Heart left ventricle (tissue), 16 donors: Measurements from ENCODE around the gene AFDN. TPM values are rescaled to one million over a fixed set of nuclear protein-coding genes. Genes with fewer than 3 reads are reported as not detected.

Experiments used
- ATAC-seq, 4 donors: fragments of 200-7000 bp; cut with Tn5 transposase; one replicate each; pipeline ENCODE4 v1.9.1; 2020 to 2022; ENCODE audit warnings: moderate library complexity in 4 of 4, mild to moderate bottlenecking in 3 of 4, moderate number of reproducible peaks in 1 of 4
- DNase-seq, 5 donors: peaks; one replicate each; pipeline ENCODE4 v3.0.0-alpha.2; 2020
- H3K27ac ChIP-seq, 12 donors: fragments of 200-600 bp; sonication (generic) in 4 of 12; one replicate each; pipeline versions ENCODE4 v1.5.0 to v1.8.0; 2016 to 2022; ENCODE audit warnings: mild to moderate bottlenecking in 2 of 12
- H3K27me3 ChIP-seq, 9 donors: fragments of 200-600 bp; sonication (generic) in 2 of 9; one replicate each; pipeline versions ENCODE4 v1.5.1 to v1.8.0; 2016 to 2022; ENCODE audit warnings: mild to moderate bottlenecking in 3 of 9
- H3K36me3 ChIP-seq, 9 donors: fragments of 200-600 bp; sonication (generic) in 2 of 9; one replicate each; pipeline versions ENCODE4 v1.5.0 to v1.8.0; 2018 to 2022; ENCODE audit warnings: mild to moderate bottlenecking in 2 of 9
- H3K4me1 ChIP-seq, 12 donors: fragments of 200-600 bp; sonication (generic) in 4 of 12; one replicate each; pipeline versions ENCODE4 v1.5.0 to v1.8.0; 2016 to 2022; ENCODE audit warnings: mild to moderate bottlenecking in 3 of 12
- H3K4me3 ChIP-seq, 12 donors: fragments of 200-600 bp; sonication (generic) in 4 of 12; one replicate each; pipeline versions ENCODE4 v1.5.0 to v1.8.0; 2017 to 2022; ENCODE audit warnings: mild to moderate bottlenecking in 9 of 12, moderate library complexity in 4 of 12
- H3K9me3 ChIP-seq, 12 donors: fragments of 200-600 bp; sonication (generic) in 4 of 12; one replicate each; pipeline versions ENCODE4 v1.5.0 to v1.8.0; 2016 to 2022; ENCODE audit warnings: mild to moderate bottlenecking in 1 of 12
- CTCF ChIP-seq, 12 donors: fragments of 200-600 bp; sonication (generic) in 4 of 12; IDR thresholded peaks; one replicate each; pipeline versions ENCODE4 v1.5.0 to v1.8.0; 2018 to 2022; ENCODE audit warnings: antibody characterized with exemption in 12 of 12, mild to moderate bottlenecking in 5 of 12
- POLR2A ChIP-seq, 2 donors: fragments of 450-650 bp; IDR thresholded peaks; one replicate each; pipeline ENCODE4 v1.6.1; 2017; ENCODE audit warnings: antibody characterized with exemption in 2 of 2, mild to moderate bottlenecking in 2 of 2, moderate library complexity in 2 of 2
- WGBS, 4 donors: extraction: QIAGEN DNeasy Blood & Tissue Kit in 2 of 4; methylation state at CpG; one replicate each; pipeline versions ENCODE4 v1.1.5 to v1.1.7; 2013 to 2018; 5-methylcytosine and 5-hydroxymethylcytosine counted together
- intact Hi-C, 10 donors: fragments of 100-400 bp; cut with DNase I; formaldehyde crosslinking; loops; one replicate each; pipeline versions ENCODE4 v1.11.1 to v1.14.2; 2022
- polyA plus RNA-seq, 2 donors: library from polyadenylated mRNA; stranded (reverse); fragments of 200-250 nt; gene quantifications; one replicate each; pipeline ENCODE4 v1.2.3, GENCODE V29; 2013
- total RNA-seq, 9 donors: library from RNA; depleted of rRNA in 2 of 9; stranded (reverse); fragments of >200 nt in 2 of 9; fragmentation: NEBNext Ultra II Directional in 3 of 9; extraction: Animal tissue kit (Norgen Biotek cat#: 25700) in 3 of 9; gene quantifications; one replicate each; pipeline versions ENCODE4 v1.1.0 to v1.2.4, GENCODE V29; 2016 to 2023
- donor health status: ischemic (EF 13 %, LVEDD 7.1; RV severe dilation, severe dysfunction).
- donor health status: healthy with polysubstance abuse.
- donor health status: DM: no; HTN: yes; CAD: no.
- donor health status: DM: no; HTN: no; CAD: no.
- donor health status: ischemic (EF 25% LVEDD 6.9; RV normal size, moderate dysfunction).
- donor health status: ischemic (EF 25% LVEDD 5.7; RV mildly dilated, moderate dysfunction).
- donor health status: healthy.
- donor health status: DM: yes; HTN: yes; CAD: no.
- donor health status: ischemic (EF 35%, LVEDD 5.7; RV mildly dilated, moderate dysfunction).
- donor health status: nonischemic (EF 11% LVEDD 7.7; RV severe dilation, severe dysfunction).
- donor health status: DM: yes; HTN: yes; CAD: no.
- donor health status: PGD.
- donor health status: ischemic (EF 29% LVEDD 5.4; RV normal size, mild dysfunction).
- donor health status: nonischemic (EF 23%, LVEDD 6.1; RV moderate dilation, normal function).

The AFDN gene
- total and polyA plus RNA-seq, 11 donors = 27.6 to 100 (median 50.4) TPM

- TF ChIP-seq CTCF (IDR thresholded peaks at IDR 0.05) = no peak
- TF ChIP-seq POLR2A (IDR thresholded peaks at IDR 0.05) = no peak
- Histone ChIP-seq H3K4me3 (no peak overlapping the region), H3K9me3 (peaks cover 0 to 39% (median 18%) of the 10 kb centered on the region in 12 donors), H3K4me1 (peaks cover 0 to 30% (median 6%) of the 10 kb centered on the region in 12 donors), H3K27me3 (no peaks in the 10 kb centered on the region), H3K27ac (peak overlapping the region in 2 of 12 donors; percentile 14 to 18), H3K36me3 (no peaks in the 10 kb centered on the region)
- ATAC-seq (peak in 1 of 4 donors; percentile 39), DNase-seq (peak in 1 of 5 donors; percentile 15)
- intact Hi-C loops = no loop called here
- WGBS, 4 donors = 67 to 91% (median 76%) methylated on average over 2 to 7 of the region's 7 CpGs
Measured at GRCh38 chr6:168013250-168013915, 186.7 kb downstream of the AFDN start.

GRCh38 chr6:168014428-168014827 lies 187.7 kb downstream of the AFDN start:
- Histone ChIP-seq H3K4me1 (peaks cover 0 to 30% (median 6%) of the 10 kb centered on the region in 12 donors), H3K36me3 (no peaks in the 10 kb centered on the region), H3K27me3 (no peaks in the 10 kb centered on the region), H3K27ac (peak overlapping the region in 3 of 12 donors; percentile 6 to 29 (median 14)), H3K9me3 (peaks cover 0 to 33% (median 18%) of the 10 kb centered on the region in 12 donors), H3K4me3 (no peak overlapping the region)
- ATAC-seq = no peak
- no peak for DNase-seq
- 43 to 53% (median 49%) methylated on average over 6 of the region's 6 CpGs for WGBS, 4 donors
- intact Hi-C loops = no loop called here
- no peak for TF ChIP-seq CTCF (IDR thresholded peaks at IDR 0.05)

GRCh38 chr6:168015009-168015408 lies 188.3 kb downstream of the AFDN start:
- no peak overlapping the region for H3K4me3 ChIP-seq
- ATAC-seq = no peak
- H3K27ac ChIP-seq = peak overlapping the region in 3 of 12 donors; percentile 6 to 47 (median 29)
- WGBS, 4 donors = 69 to 82% (median 75%) methylated on average over 4 of the region's 4 CpGs
- H3K27me3 ChIP-seq = no peaks in the 10 kb centered on the region
- peak in 1 of 5 donors; percentile 10 for DNase-seq
- no peaks in the 10 kb centered on the region for H3K36me3 ChIP-seq
- H3K9me3 ChIP-seq = peaks cover 0 to 29% (median 18%) of the 10 kb centered on the region in 12 donors
- TF ChIP-seq CTCF (IDR thresholded peaks at IDR 0.05) = no peak
- TF ChIP-seq POLR2A (IDR thresholded peaks at IDR 0.05) = no peak
- intact Hi-C loops = no loop called here
- peaks cover 0 to 30% (median 6%) of the 10 kb centered on the region in 12 donors for H3K4me1 ChIP-seq

GRCh38 chr6:168015482-168016175 lies 188.9 kb downstream of the AFDN start:
- TF ChIP-seq CTCF (IDR thresholded peaks at IDR 0.05) (no peak), POLR2A (IDR thresholded peaks at IDR 0.05) (no peak)
- Histone ChIP-seq H3K9me3 (peaks cover 0 to 23% (median 16%) of the 10 kb centered on the region in 12 donors), H3K27ac (no peak overlapping the region), H3K4me3 (no peak overlapping the region), H3K36me3 (no peaks in the 10 kb centered on the region), H3K27me3 (no peaks in the 10 kb centered on the region), H3K4me1 (peaks cover 0 to 30% (median 6%) of the 10 kb centered on the region in 12 donors)
- intact Hi-C loops = no loop called here
- 80 to 87% (median 82%) methylated on average over 14 of the region's 14 CpGs for WGBS, 4 donors
- ATAC-seq (peak in 1 of 4 donors; percentile 12), DNase-seq (peak in 1 of 5 donors; percentile 3)
